Measurements from ENCODE around the gene PFKFB4.

PFKFB4 gene

DNA sequence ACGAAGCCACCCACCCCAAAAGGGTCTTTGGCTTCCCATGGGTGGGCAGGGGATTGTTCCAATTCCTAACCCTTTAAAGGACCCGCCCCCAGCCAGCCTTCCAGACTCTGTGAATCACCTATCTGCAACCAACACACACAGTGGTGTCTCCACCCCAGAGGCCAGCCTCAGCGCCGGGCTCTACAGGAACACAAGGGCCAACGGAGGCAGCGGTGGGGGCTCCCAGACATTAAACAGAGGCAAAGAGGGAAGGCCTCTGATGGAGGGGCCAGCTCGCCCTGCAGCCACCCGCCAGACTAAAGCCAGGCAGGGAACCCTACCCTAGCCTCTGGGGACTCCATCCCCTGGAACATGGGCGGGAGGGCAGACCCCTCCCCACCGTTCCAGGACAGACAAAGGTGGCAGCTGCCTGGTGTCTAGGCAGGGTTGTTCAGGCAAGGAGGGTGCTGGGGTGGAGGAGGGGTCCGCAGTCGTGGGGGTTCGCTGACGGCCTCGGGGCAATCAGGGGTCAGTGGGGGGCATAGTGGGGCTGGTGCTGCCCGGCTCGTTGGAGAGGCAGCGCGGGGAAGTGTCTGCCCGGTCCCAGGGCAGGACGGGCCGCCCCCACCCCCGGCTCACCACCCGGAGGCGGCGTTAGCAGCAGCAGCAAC lies 53.1 kb downstream of the PFKFB4 start:
- DNase-seq (ENCODE audit: low read depth): no peak
- peak overlapping the region; percentile 82 for H3K4me3 ChIP-seq (ENCODE audit: control insufficient read depth, low read depth, low read length)

GRCh38 chr3:48502728-48503168 lies 53.9 kb downstream of the PFKFB4 start:
- peak overlapping the region; percentile 82 for H3K4me3 ChIP-seq (ENCODE audit: control insufficient read depth, low read depth, low read length)
- no peak for TF ChIP-seq CTCF (IDR thresholded peaks at IDR 0.05; ENCODE audit: control insufficient read depth, insufficient read depth, low read depth, low read length, missing control alignments)
- DNase-seq (ENCODE audit: low read depth): no peak

More for the DNA sequence above, 53.1 kb downstream of the PFKFB4 start:
- no peak for TF ChIP-seq CTCF (IDR thresholded peaks at IDR 0.05; ENCODE audit: control insufficient read depth, insufficient read depth, low read depth, low read length, missing control alignments)

GRCh38 chr3:48502121-48502520 lies 54.5 kb downstream of the PFKFB4 start:
- DNase-seq (ENCODE audit: low read depth): no peak
- TF ChIP-seq CTCF (IDR thresholded peaks at IDR 0.05; ENCODE audit: control insufficient read depth, insufficient read depth, low read depth, low read length, missing control alignments): no peak

GRCh38 chr3:48501196-48501595 lies 55.4 kb downstream of the PFKFB4 start:
- no peak overlapping the region for H3K4me3 ChIP-seq (ENCODE audit: control insufficient read depth, low read depth, low read length)
- DNase-seq (ENCODE audit: low read depth): no peak
- no peak for TF ChIP-seq CTCF (IDR thresholded peaks at IDR 0.05; ENCODE audit: control insufficient read depth, insufficient read depth, low read depth, low read length, missing control alignments)

More at GRCh38 chr3:48502121-48502520, 54.5 kb downstream of the PFKFB4 start:
- no peak overlapping the region for H3K4me3 ChIP-seq (ENCODE audit: control insufficient read depth, low read depth, low read length)

- no peak for DNase-seq (ENCODE audit: low read depth)
- H3K4me3 ChIP-seq (ENCODE audit: control insufficient read depth, low read depth, low read length): no peak overlapping the region
- TF ChIP-seq CTCF (IDR thresholded peaks at IDR 0.05; ENCODE audit: control insufficient read depth, insufficient read depth, low read depth, low read length, missing control alignments): no peak
Observed at GRCh38 chr3:48500656-48501055, 55.9 kb downstream of the PFKFB4 start.

GRCh38 chr3:48493203-48493501 lies 63.5 kb downstream of the PFKFB4 start:
- H3K4me3 ChIP-seq (ENCODE audit: control insufficient read depth, low read depth, low read length): no peak overlapping the region
- DNase-seq (ENCODE audit: low read depth): no peak
- no peak for TF ChIP-seq CTCF (IDR thresholded peaks at IDR 0.05; ENCODE audit: control insufficient read depth, insufficient read depth, low read depth, low read length, missing control alignments)

All from AG09309 (cell line).